Measurements from ENCODE around the gene FAM209A. TPM values are rescaled to one million over a fixed set of nuclear protein-coding genes. Genes with fewer than 3 reads are reported as not detected.
"Not testable (repeated sequence)": the region's sequence is repeated elsewhere in the genome, so short reads cannot be mapped to it uniquely, and the experiment has no call there.

FAM209A gene
- not detected for total RNA-seq

GRCh38 chr20:56524444-56524843 lies at the start of gene FAM209A:
Gene FAM209A (plus strand): TSS chr20:56524744. CDS start chr20:56524809, 65 bp downstream.
- Histone ChIP-seq H3K9me3 (peaks cover 16 to 24% of the 10 kb centered on the region in 2 donors), H3K36me3 (peaks cover 12 to 13% of the 10 kb centered on the region in 2 donors)
- H3K4me3 ChIP-seq; H3K4me1 ChIP-seq; DNase-seq (ENCODE audit: low spot score in 2 of 2); intact Hi-C loops (cut with DNase I); H3K27me3 ChIP-seq; H3K27ac ChIP-seq: not testable (repeated sequence)

GRCh38 chr20:56483970-56484369 lies 40.6 kb upstream of the FAM209A start:
- H3K9me3 ChIP-seq = no peaks in the 10 kb centered on the region
- no peaks in the 10 kb centered on the region for H3K4me1 ChIP-seq
- no peak overlapping the region for H3K27ac ChIP-seq
- intact Hi-C loops (cut with DNase I) = no loop called here
- peaks cover 45 to 67% of the 10 kb centered on the region in 2 donors for H3K36me3 ChIP-seq
- no peak for DNase-seq (ENCODE audit: low spot score in 2 of 2)
- H3K4me3 ChIP-seq = no peak overlapping the region
- H3K27me3 ChIP-seq = no peaks in the 10 kb centered on the region
- no peak for TF ChIP-seq CTCF (IDR thresholded peaks at IDR 0.05)

- no peak for DNase-seq (ENCODE audit: low spot score in 2 of 2)
- Histone ChIP-seq H3K27ac (no peak overlapping the region), H3K4me1 (no peaks in the 10 kb centered on the region), H3K4me3 (no peak overlapping the region), H3K36me3 (peaks cover 46 to 63% of the 10 kb centered on the region in 2 donors), H3K9me3 (no peaks in the 10 kb centered on the region), H3K27me3 (no peaks in the 10 kb centered on the region)
- intact Hi-C loops (cut with DNase I) = no loop called here
- TF ChIP-seq CTCF (IDR thresholded peaks at IDR 0.05) = no peak
Measured at GRCh38 chr20:56487216-56487615, 37.3 kb upstream of the FAM209A start.

- no peaks in the 10 kb centered on the region for H3K4me1 ChIP-seq
- H3K9me3 ChIP-seq = no peaks in the 10 kb centered on the region
- H3K36me3 ChIP-seq = peaks cover 52 to 68% of the 10 kb centered on the region in 2 donors
- H3K27ac ChIP-seq = no peak overlapping the region
- intact Hi-C loops (cut with DNase I) = no loop called here
- DNase-seq (ENCODE audit: low spot score in 2 of 2) = no peak
- TF ChIP-seq CTCF (IDR thresholded peaks at IDR 0.05) = no peak
- H3K27me3 ChIP-seq = no peaks in the 10 kb centered on the region
- H3K4me3 ChIP-seq = no peak overlapping the region
Measured at GRCh38 chr20:56488566-56488965, 36.0 kb upstream of the FAM209A start.

- no peaks in the 10 kb centered on the region for H3K27me3 ChIP-seq
- no peaks in the 10 kb centered on the region for H3K4me1 ChIP-seq
- DNase-seq (ENCODE audit: low spot score in 2 of 2) = no peak
- H3K9me3 ChIP-seq = peaks cover 0 to 4% of the 10 kb centered on the region in 2 donors
- intact Hi-C loops (cut with DNase I) = no loop called here
- no peak for TF ChIP-seq CTCF (IDR thresholded peaks at IDR 0.05)
- H3K36me3 ChIP-seq = peaks cover 8 to 13% of the 10 kb centered on the region in 2 donors
- H3K4me3 ChIP-seq = no peak overlapping the region
- H3K27ac ChIP-seq = no peak overlapping the region
Measured at GRCh38 chr20:56501116-56501515, 23.4 kb upstream of the FAM209A start.

GRCh38 chr20:56503916-56504315 lies 20.6 kb upstream of the FAM209A start:
- Histone ChIP-seq H3K4me3 (no peak overlapping the region), H3K4me1 (no peaks in the 10 kb centered on the region), H3K27me3 (no peaks in the 10 kb centered on the region), H3K9me3 (no peaks in the 10 kb centered on the region), H3K36me3 (peaks cover 0 to 5% of the 10 kb centered on the region in 2 donors), H3K27ac (no peak overlapping the region)
- no peak for TF ChIP-seq CTCF (IDR thresholded peaks at IDR 0.05)
- no peak for DNase-seq (ENCODE audit: low spot score in 2 of 2)
- intact Hi-C loops (cut with DNase I) = no loop called here

Data from ascending aorta (tissue), 2 donors.